OCI-LY7 (cell line): Measurements from ENCODE around the gene PPCDC. TPM values are rescaled to one million over a fixed set of nuclear protein-coding genes. Genes with fewer than 3 reads are reported as not detected.

Experiments used
- BruUV-seq: library from RNA; stranded (reverse); fragments of 400-500 nt; replicated peaks from 2 replicates; lab custom pipeline; 2021; lab: Mats Ljungman, UMichigan
- CTCF ChIA-PET: fragments of 300-600 bp; sonication (Branson Sonifier 250); formaldehyde crosslinking; loops from one replicate; lab custom pipeline; 2022; ENCODE audit warnings: antibody characterized with exemption; ENCODE audit not compliant: unreplicated experiment; lab: Charles Lee
- POLR2A ChIA-PET: fragments of 300-600 bp; sonication (Branson Sonifier 250); formaldehyde crosslinking; loops from one replicate; lab custom pipeline; 2022; ENCODE audit warnings: antibody characterized with exemption; lab: Charles Lee
- DNase-seq: peaks from one replicate; pipeline ENCODE4 v3.0.0-alpha.2; 2015; ENCODE audit warnings: low spot score
- H2AFZ ChIP-seq: fragments of 200-600 bp; sonication (generic), shearing (Covaris generic); 2 replicates; pipeline ENCODE4 v1.6.1; 2014; ENCODE audit warnings: mild to moderate bottlenecking, antibody characterized with exemption, low read length, moderate library complexity
- H3K27ac ChIP-seq: fragments of 200-600 bp; sonication (generic); 2 replicates; pipeline ENCODE4 v1.5.1; 2014; ENCODE audit warnings: mixed run types, low read depth, mild to moderate bottlenecking, moderate library complexity, low read length, inconsistent platforms; ENCODE audit not compliant: poor library complexity, severe bottlenecking
- H3K36me3 ChIP-seq: fragments of 200-600 bp; sonication (generic); 2 replicates; pipeline ENCODE4 v1.6.1; 2014; ENCODE audit warnings: mild to moderate bottlenecking, antibody characterized with exemption, low read length, moderate library complexity, mixed read lengths; ENCODE audit not compliant: insufficient read depth
- H3K4me1 ChIP-seq: fragments of 200-600 bp; sonication (generic); 2 replicates; pipeline ENCODE4 v1.5.1; 2014; ENCODE audit warnings: mild to moderate bottlenecking, low read length; ENCODE audit not compliant: insufficient read depth, poor library complexity, severe bottlenecking
- H3K4me2 ChIP-seq: fragments of 200-600 bp; sonication (generic); 2 replicates; pipeline ENCODE4 v1.6.1; 2014; ENCODE audit warnings: mild to moderate bottlenecking, low read length
- H3K4me3 ChIP-seq: fragments of 200-600 bp; sonication (generic); 2 replicates; pipeline ENCODE4 v1.5.1; 2014; ENCODE audit warnings: mild to moderate bottlenecking, low read depth, low read length; ENCODE audit not compliant: poor library complexity, severe bottlenecking
- H3K79me2 ChIP-seq: fragments of 200-600 bp; sonication (generic); 2 replicates; pipeline ENCODE4 v1.6.1; 2016; ENCODE audit warnings: low read depth, mild to moderate bottlenecking, low read length, moderate library complexity, mixed read lengths; ENCODE audit not compliant: insufficient read depth
- H3K9me2 ChIP-seq: fragments of 200-600 bp; sonication (generic); 2 replicates; pipeline ENCODE4 v1.6.1; 2016; ENCODE audit warnings: mild to moderate bottlenecking, low read length, mixed read lengths; ENCODE audit not compliant: insufficient read depth
- H3K9me3 ChIP-seq: fragments of 200-600 bp; sonication (generic); 2 replicates; pipeline ENCODE4 v1.6.1; 2014; ENCODE audit warnings: mild to moderate bottlenecking, mixed run types, low read length, mixed read lengths
- H4K20me1 ChIP-seq: fragments of 200-600 bp; sonication (generic); 2 replicates; pipeline ENCODE4 v1.6.1; 2014; ENCODE audit warnings: mild to moderate bottlenecking, antibody characterized with exemption, low read length, moderate library complexity, mixed read lengths; ENCODE audit not compliant: insufficient read depth
- EZH2phosphoT487 ChIP-seq: fragments of 200-600 bp; sonication (generic); IDR thresholded peaks from 2 replicates; pipeline ENCODE4 v1.6.1; 2018; ENCODE audit warnings: low read depth, borderline replicate concordance, mild to moderate bottlenecking, mixed run types, antibody characterized with exemption, low read length, moderate library complexity, mixed read lengths
- intact Hi-C: fragments of 100-400 bp; cut with micrococcal nuclease; formaldehyde crosslinking; loops from one replicate; pipeline ENCODE4 v1.10.0; 2022; ENCODE audit not compliant: unreplicated experiment
- total RNA-seq, 2 experiments: library from RNA; depleted of rRNA in 1 of 2; stranded (reverse); fragments of >200 nt in 1 of 2; shearing (Covaris generic) in 1 of 2; gene quantifications; 2 replicates each; pipeline ENCODE4 v1.2.3, GENCODE V29; 2014 to 2022
- TF ChIP-seq, protein P1 (sequence below): fragments of 200-600 bp; sonication (generic); conservative IDR thresholded peaks from 2 replicates; pipeline ENCODE4 v1.5.1; 2014; ENCODE audit warnings: mild to moderate bottlenecking, antibody characterized with exemption, low read length, moderate library complexity, mixed read lengths

Gene PPCDC
- total RNA-seq, 2 experiments from 2014 or later, result 44.3 to 48.3 TPM

DNA sequence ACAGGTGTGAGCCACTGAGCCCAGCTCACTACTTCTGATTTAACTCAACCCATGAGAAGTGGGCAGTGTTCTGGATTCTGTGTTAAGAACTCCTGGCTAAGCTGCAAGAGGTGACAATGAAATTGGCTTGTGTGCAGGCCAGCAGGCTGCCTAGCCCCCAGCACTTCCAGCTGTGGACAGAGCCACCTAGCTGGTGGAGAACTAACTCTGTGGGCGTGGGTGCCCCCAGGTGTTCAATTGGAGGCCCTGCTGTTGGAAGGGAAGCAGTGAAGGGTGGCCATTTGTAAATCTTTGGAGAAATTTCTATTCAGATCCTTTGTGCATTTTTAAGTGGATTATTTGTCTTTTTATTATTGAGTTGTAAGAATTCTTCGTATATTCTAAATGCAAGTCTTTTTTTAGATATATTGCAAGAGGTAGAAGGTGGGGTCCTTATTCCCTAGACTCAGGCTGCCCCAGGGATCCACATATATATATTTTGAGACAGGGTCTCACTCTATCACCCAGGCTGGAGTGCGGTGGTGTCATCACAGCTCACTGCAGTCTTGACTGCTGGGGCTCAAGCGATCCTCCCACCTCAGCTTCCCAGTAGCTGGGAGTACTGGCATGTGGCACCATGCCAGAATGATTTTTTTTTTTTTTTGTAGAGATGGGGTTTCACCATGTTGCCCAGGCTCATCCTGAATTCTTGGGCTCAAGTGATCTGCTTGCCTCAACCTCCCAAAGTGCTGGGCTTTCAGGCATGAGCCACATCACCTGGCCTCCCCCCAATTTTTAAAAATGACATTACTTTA, 35.2 kb upstream of the PPCDC start:
- H3K4me2 ChIP-seq, result no peak overlapping the region
- no peak overlapping the region for H3K4me3 ChIP-seq
- CTCF ChIA-PET, result interaction anchor here (1.1 kb wide), 1 partner anchor 38 kb away, joined by 3 read pairs; no protein-coding TSS in a partner anchor
- TF ChIP-seq, protein P1, sequence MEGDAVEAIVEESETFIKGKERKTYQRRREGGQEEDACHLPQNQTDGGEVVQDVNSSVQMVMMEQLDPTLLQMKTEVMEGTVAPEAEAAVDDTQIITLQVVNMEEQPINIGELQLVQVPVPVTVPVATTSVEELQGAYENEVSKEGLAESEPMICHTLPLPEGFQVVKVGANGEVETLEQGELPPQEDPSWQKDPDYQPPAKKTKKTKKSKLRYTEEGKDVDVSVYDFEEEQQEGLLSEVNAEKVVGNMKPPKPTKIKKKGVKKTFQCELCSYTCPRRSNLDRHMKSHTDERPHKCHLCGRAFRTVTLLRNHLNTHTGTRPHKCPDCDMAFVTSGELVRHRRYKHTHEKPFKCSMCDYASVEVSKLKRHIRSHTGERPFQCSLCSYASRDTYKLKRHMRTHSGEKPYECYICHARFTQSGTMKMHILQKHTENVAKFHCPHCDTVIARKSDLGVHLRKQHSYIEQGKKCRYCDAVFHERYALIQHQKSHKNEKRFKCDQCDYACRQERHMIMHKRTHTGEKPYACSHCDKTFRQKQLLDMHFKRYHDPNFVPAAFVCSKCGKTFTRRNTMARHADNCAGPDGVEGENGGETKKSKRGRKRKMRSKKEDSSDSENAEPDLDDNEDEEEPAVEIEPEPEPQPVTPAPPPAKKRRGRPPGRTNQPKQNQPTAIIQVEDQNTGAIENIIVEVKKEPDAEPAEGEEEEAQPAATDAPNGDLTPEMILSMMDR, result peak; percentile 83
- no peak for TF ChIP-seq EZH2phosphoT487
- H3K9me2 ChIP-seq, result no peaks in the 10 kb centered on the region
- H3K9me3 ChIP-seq, result no peaks in the 10 kb centered on the region
- no peaks in the 10 kb centered on the region for H4K20me1 ChIP-seq
- peak; percentile 66 for DNase-seq
- H3K36me3 ChIP-seq, result no peaks in the 10 kb centered on the region
- no TSS peak for BruUV-seq
- H3K4me1 ChIP-seq, result peaks cover 10% of the 10 kb centered on the region
- POLR2A ChIA-PET, result interaction anchor here (0.6 to 0.7 kb wide), 2 partner anchors 76 to 108 kb away, joined by 3 to 4 read pairs; no protein-coding TSS in a partner anchor
- no peak overlapping the region for H2AFZ ChIP-seq
- intact Hi-C loops, result no loop called here
- H3K27ac ChIP-seq, result no peak overlapping the region
- H3K79me2 ChIP-seq, result no peaks in the 10 kb centered on the region

- Histone ChIP-seq H4K20me1 (no peaks in the 10 kb centered on the region), H3K4me1 (peaks cover 6% of the 10 kb centered on the region), H3K9me2 (no peaks in the 10 kb centered on the region), H3K4me3 (no peak overlapping the region), H3K9me3 (no peaks in the 10 kb centered on the region), H3K27ac (no peak overlapping the region), H3K79me2 (no peaks in the 10 kb centered on the region), H2AFZ (no peak overlapping the region), H3K4me2 (no peak overlapping the region), H3K36me3 (no peaks in the 10 kb centered on the region)
- TF ChIP-seq EZH2phosphoT487, result no peak
- TF ChIP-seq, protein P1, result no peak
- no peak for DNase-seq
- no TSS peak for BruUV-seq
- CTCF ChIA-PET, result no interaction called here
- intact Hi-C loops, result no loop called here
- POLR2A ChIA-PET, result no interaction called here
These were observed 33.9 kb upstream of the PPCDC start for GRCh38 chr15:74989527-74989926.

DNA sequence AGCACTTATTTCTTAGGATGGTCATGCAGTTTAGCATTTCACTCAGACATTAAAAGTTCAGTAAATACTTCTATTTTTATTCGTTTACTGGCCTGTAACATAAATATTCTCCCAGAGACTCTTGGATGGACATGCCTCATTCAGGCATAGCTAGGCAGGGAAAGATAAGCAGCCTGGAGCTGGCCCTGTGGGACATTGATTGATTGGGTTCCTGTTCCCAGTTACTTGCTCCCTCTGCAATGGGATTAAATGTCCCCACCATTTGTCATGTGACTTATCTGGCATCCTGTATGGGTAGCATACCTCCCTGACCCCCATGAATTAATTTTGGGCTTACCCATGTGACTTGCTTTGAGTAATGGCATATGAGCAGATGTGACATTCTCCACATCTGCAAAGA, 30.8 kb upstream of the PPCDC start:
- no peak overlapping the region for H3K4me2 ChIP-seq
- TF ChIP-seq, protein P1, result no peak
- TF ChIP-seq EZH2phosphoT487, result no peak
- no peak for DNase-seq
- POLR2A ChIA-PET, result no interaction called here
- H3K4me1 ChIP-seq, result peaks cover 31% of the 10 kb centered on the region
- no peaks in the 10 kb centered on the region for H3K36me3 ChIP-seq
- H4K20me1 ChIP-seq, result no peaks in the 10 kb centered on the region
- H3K9me2 ChIP-seq, result no peaks in the 10 kb centered on the region
- CTCF ChIA-PET, result no interaction called here
- no peaks in the 10 kb centered on the region; the same call in 1 of the 2 replicates for H3K79me2 ChIP-seq
- intact Hi-C loops, result no loop called here
- H2AFZ ChIP-seq, result no peak overlapping the region
- no TSS peak for BruUV-seq
- no peaks in the 10 kb centered on the region for H3K9me3 ChIP-seq
- H3K4me3 ChIP-seq, result no peak overlapping the region
- no peak overlapping the region for H3K27ac ChIP-seq
